Activated T-cell treated with anti-CD3 and anti-CD28 coated beads for 24 hours (primary cell): Measurements from ENCODE around the gene HTRA3.

Source experiments
- DNase-seq: peaks from one replicate; pipeline ENCODE4 v3.0.0-alpha.2; 2020; ENCODE audit warnings: low read depth

The HTRA3 gene

DNA sequence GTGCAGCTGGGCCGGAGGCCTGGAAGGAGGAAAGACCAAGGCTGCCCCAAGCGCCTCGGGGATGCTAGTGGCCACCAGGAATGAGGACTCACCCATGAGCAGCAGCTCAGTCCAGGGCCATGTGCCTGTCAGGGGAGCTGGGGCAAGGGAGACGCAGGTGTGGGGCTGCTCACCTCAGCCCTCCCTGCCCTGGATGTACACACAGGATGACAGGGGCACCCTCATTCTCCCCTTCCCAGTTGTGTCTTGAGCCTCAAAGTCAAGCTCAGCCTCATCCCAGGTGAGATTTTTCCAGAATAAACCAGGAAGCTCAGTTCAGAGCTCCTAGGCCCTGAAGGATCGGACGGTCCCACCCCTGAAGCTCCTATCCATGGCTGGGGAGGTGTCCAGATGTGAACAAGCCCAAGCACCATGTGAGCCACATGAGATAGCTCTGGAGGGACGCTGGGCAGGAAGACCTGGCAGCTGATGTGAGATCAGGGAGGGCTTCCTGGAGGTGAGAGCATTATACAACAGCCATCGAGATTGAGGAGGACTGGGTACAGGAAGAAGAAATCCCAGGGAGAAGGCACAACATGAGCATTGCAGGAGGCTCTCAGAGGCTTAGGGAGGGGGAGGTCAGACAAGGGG is 23.0 kb downstream of the HTRA3 start:
- DNase-seq, result no peak

DNA sequence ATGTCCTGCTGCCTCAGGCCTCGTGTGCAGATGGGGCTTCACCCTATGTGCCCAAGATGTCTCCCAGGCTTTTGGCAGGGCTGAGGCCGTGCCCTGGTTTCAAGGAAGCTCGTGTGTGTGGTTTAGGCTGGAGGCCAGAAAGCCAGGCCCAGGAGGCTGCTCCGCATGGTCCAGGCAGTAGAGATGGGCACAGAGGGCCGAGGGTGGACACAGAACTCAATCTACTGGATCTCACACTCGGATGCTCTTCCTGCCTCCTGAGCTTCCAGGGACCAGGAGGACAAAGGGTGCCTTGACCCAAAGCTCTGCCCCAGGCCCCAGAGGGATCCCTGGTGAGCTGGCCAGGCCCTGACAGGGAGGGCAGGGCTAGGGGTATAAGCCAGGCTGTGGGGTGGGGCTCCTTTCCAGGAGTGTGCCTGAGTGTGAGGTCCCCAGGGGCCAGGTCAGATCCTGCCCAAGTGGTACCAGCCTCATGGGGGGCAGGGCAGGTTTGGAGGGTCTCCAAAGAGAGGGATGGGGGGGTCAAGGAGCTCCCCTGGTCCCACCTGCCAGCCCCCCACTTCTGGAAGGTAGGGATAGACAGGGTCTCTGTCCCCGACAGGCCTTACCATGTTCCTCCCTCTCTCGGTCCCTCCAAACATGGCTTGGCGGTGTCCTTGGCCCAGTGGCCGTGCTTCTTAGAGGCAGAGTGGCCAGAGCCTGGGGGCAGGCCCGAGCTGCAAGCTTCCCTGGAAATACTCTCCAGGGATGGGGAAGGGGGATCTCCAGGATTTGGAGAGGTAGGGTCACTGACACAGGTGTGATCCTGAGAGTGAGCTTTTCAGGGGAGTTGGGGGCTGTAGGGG is 23.8 kb downstream of the HTRA3 start:
- no peak for DNase-seq

GRCh38 chr4:8294036-8294435 is 24.5 kb downstream of the HTRA3 start:
- DNase-seq, result no peak

DNA sequence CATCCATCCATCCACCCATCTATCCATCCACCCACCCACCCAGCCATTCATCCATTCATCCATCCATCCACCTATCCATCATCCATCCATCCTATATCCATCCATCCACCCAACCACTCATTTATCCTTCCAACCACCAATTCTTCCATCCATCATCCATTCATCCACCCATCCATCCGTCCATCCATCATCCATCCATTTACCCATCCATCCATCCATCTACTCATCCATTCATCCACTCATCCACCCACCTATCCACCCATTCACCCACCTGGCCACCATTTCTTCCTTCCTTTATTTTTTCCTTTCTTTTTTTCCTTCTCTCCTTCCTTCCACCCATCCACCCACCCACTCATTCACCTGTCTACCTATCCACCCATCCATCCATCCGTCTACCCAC is 25.2 kb downstream of the HTRA3 start:
- no peak for DNase-seq

DNA sequence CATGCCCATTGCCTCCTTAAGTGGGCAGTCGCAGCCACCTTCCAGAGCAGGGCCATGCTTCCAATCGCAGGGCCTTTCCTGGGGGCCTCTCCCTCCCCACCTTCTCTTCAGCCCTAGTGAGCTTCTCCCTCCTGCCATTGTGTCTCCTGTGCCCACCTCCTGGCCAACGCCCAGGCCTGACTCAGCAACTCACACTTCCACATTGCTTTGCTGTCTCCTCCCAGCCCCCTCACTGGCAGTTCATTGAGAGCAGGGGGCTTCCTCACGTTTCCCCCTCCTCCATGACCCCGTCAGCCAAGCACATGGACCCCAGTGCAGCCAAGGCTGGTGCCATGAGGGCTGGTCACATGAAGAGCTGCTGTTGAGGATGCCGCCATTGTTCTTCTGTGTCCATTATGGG is 25.9 kb downstream of the HTRA3 start:
- no peak for DNase-seq

GRCh38 chr4:8296491-8296890 is 26.9 kb downstream of the HTRA3 start:
- DNase-seq, result no peak

GRCh38 chr4:8297141-8297601 is 27.6 kb downstream of the HTRA3 start:
- DNase-seq, result no peak

DNA sequence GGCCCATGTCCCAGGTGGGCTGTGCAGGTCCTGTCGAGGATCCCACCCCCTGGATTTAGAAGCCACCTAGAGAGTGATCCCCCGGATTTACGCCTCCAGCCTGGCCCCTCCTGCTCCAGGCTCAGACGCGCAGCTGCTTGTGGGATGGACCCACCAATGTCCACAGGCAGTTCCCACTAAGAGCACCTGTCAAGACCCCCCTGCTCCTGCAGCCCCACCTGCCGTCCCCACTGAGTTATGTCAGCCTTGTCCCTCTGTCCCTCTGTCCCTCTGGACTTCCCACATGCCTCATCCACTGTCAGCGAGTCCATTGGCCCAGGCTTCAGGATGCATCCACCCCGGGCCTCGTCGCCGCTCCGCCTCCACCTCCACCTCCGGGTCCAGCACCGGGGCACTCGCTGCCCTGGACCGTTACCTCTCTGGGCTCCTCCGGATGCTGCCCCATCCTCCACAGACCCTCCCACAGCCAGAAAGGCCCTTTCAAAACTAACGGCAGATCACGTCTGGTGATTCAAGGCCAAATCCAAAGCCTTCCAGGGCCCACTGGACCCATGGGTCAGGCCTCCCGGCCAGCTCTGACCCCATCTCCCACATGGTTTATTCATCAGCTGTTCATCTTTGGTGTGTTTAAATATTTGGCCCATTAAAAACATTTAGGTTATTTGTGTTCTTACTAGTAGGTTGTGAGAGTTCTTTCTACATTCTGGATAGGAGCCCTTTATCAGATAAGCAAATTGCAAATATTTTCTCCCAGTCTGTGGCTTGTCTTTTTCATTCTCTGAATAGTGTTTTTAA is 28.3 kb downstream of the HTRA3 start:
- no peak for DNase-seq

- DNase-seq, result no peak
These were observed 31.3 kb downstream of the HTRA3 start for GRCh38 chr4:8300832-8301231.

GRCh38 chr4:8301851-8302730 is 32.5 kb downstream of the HTRA3 start:
- no peak for DNase-seq

GRCh38 chr4:8303081-8303480 is 33.5 kb downstream of the HTRA3 start:
- no peak for DNase-seq

- DNase-seq, result no peak
These were observed 34.1 kb downstream of the HTRA3 start for GRCh38 chr4:8303485-8304281.

GRCh38 chr4:8304827-8305695 is 35.5 kb downstream of the HTRA3 start:
- DNase-seq, result no peak

- no peak for DNase-seq
These were observed 36.4 kb downstream of the HTRA3 start for GRCh38 chr4:8305851-8306471.

- no peak for DNase-seq
These were observed 37.0 kb downstream of the HTRA3 start for GRCh38 chr4:8306511-8307021.

DNA sequence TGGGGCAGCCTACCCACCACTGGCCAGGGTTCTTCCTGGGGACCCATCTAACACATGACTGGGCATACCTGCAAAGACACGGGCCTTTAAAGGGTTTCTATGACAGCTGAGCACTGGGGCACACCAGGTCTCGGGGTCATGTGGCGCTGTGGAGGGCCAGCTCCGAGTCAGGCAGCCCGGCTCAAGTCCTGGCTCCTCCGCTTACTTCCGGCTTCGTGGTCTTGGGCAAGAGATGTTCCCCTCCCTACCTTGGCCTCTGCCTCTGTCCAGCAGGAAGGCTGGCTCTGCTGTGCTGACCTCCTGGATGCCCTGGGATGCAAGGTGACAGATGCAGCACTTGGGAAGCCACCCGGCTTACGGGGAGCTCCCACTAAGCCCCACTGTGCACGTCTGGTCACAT is 37.6 kb downstream of the HTRA3 start:
- no peak for DNase-seq

DNA sequence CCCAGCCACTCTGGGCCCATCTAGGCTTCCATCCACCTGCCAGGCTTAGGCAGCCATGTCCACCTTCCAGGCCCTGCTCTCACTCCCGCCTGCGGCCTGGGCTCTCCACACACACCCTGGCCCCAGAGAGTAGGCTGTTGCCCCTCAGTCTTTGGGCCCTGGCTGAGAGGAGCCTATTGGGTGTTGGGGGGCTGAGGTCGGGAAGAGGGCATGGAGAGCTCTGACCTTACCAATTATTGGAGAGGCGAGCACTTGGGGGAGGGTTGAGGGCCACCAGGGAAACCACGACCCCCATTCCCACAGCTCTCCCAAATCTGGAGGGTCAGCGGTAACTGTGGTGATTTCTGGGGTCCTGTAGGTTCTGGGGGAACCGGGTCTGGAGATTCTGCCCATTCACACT is 38.2 kb downstream of the HTRA3 start:
- no peak for DNase-seq

DNA sequence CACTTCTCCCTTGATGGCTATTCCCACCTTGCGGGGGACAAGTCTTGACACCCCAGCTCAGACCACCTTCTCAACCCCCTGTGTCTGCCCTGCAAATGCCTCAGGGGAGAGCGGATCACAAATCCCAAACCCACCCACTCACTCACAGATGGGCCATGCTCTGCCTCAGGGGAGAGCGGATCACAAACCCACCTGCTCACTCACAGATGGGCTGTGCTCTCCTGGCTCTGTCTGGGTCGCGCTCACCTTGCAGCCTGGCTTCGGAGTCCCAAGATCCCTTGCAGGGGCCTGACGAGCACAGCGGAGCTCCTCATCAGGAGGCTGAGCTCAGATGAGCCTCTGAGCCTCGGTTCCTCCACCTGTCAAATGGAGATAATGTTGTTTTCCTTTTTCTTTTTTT is 38.6 kb downstream of the HTRA3 start:
- no peak for DNase-seq
